Liver (tissue), 3 donors: ENCODE results near the gene MSMP.

Source experiments
- CTCF ChIP-seq: fragments of 150-350 bp; IDR thresholded peaks from 2 replicates; pipeline ENCODE4 v1.5.1; 2017; ENCODE audit warnings: improper control_type of control experiment, low read depth, low read length; ENCODE audit not compliant: missing input control
- FOXA2 ChIP-seq: IDR thresholded peaks from 2 replicates; pipeline ENCODE4 v1.6.1; 2016; ENCODE audit warnings: antibody characterized with exemption
- JUND ChIP-seq, 2 donors: IDR thresholded peaks; 2 replicates each; pipeline ENCODE4 v1.6.1; 2016; ENCODE audit warnings: antibody characterized with exemption in 2 of 2
- MAX ChIP-seq: IDR thresholded peaks from 2 replicates; pipeline ENCODE4 v1.6.1; 2016; ENCODE audit warnings: antibody characterized with exemption
- RAD21 ChIP-seq, 2 donors: IDR thresholded peaks; 2 replicates each; pipeline ENCODE4 v1.6.1; 2016; ENCODE audit warnings: antibody characterized with exemption in 2 of 2, mild to moderate bottlenecking in 2 of 2
- REST ChIP-seq: IDR thresholded peaks from 2 replicates; pipeline ENCODE4 v1.6.1; 2016; ENCODE audit warnings: antibody characterized with exemption, mild to moderate bottlenecking
- RXRA ChIP-seq, 2 donors: IDR thresholded peaks; 2 replicates each; pipeline ENCODE4 v1.6.1; 2017 to 2018; ENCODE audit warnings: antibody characterized with exemption in 2 of 2, mild to moderate bottlenecking in 1 of 2
- YY1 ChIP-seq: IDR thresholded peaks from 2 replicates; pipeline ENCODE4 v1.6.1; 2016; ENCODE audit warnings: antibody characterized with exemption, mild to moderate bottlenecking
- ZBTB33 ChIP-seq: IDR thresholded peaks from 2 replicates; pipeline ENCODE4 v1.6.1; 2016; ENCODE audit warnings: antibody characterized with exemption
- donor health status: healthy.
- donor health status: healthy.

- TF ChIP-seq CTCF (no peak), RAD21 (IDR thresholded peaks at IDR 0.05) (no peak), MAX (no peak), FOXA2 (no peak), JUND (IDR thresholded peaks at IDR 0.05) (no peak), RXRA (IDR thresholded peaks at IDR 0.05) (no peak), REST (no peak), YY1 (no peak), ZBTB33 (no peak)
Observed at GRCh38 chr9:35737143-35737542, 16.9 kb downstream of the MSMP start.
